Measurements from ENCODE around the gene KDM4B.
A peak's percentile ranks its signal among the peaks of the same experiment; 100 is the strongest.

The KDM4B gene

DNA sequence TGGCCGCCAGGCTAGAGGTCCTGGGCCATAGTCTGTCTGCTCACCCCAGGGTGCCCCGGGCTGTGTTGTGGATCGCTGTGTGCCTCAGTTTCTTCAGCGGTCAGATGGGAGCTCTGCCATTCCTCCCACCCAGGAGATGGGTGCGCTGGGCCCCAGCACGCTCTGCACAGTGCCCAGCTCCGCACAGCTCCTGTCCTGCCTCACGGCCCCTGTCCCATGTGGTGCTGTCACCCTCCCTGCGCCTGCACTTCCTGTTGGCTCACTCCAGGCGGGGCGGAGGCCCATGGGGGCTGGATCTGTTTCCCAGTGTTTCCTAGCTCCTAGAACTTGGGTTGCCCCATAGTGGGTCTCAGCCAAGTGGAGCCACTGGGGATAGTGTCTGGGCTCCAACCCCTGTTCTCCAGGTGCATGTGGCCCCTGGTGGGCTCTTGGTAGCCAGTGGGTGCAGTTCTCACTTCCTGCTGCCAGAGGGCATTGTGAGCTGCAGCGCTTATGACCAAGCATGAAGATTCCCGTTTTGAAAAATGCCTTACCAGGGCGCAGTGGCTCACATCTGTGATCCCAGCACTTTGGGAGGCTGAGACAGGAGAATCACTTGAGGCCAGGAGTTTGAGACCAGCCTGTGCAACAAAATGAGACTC, 69.8 kb downstream of the KDM4B start:
- DNase-seq (ENCODE audit: low read depth), result peak; percentile 25
- Histone ChIP-seq H3K4me1 (ENCODE audit: control insufficient read depth, insufficient read depth, low read length) (peaks cover 11% of the 10 kb centered on the region), H3K4me3 (ENCODE audit: low read length) (no peak overlapping the region), H3K9ac (ENCODE audit: low read length) (no peak overlapping the region), H3K27me3 (replicated peaks; ENCODE audit: control insufficient read depth, insufficient read depth, low read length) (no peaks in the 10 kb centered on the region), H3K36me3 (ENCODE audit: control insufficient read depth, insufficient read depth, low read length, severe bottlenecking) (peaks cover 57% of the 10 kb centered on the region), H3K9me3 (ENCODE audit: control insufficient read depth, low read length) (no peaks in the 10 kb centered on the region)

DNA sequence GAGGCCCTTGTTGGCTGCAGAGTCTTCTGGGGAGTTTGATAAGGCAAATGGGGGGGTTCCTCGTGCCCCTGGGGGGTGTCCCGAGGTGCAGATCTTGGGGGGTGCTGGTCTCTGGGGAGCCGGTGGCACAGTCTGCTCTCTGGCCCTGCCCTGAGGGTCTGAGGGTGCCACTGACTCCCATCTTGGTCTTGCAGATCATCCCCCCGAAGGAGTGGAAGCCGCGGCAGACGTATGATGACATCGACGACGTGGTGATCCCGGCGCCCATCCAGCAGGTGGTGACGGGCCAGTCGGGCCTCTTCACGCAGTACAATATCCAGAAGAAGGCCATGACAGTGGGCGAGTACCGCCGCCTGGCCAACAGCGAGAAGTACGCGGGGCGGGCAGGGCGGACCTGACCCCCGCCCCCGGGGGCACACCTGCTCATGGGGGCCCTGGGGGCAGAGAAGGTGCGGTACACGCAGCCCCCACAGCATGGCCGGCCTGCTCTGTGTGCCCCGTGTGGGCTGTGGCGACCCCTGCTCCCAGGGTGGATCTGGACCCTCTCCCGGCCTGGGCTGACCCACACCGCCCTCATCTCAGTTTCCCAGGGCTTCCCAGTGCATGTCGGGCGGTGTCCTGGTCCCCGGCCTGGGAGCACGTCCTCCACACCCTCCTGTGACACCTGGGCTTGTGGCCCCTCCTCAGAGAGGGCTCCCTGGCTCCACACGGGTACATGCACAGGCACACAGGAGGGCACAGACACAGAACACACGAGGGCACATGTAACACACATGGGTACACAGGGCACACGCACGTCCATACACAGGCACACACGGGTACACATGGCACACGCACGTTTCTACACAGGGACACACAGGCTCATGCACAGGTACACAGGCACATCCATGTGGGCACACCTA, 71.0 kb downstream of the KDM4B start:
- no peak overlapping the region for H3K9ac ChIP-seq (ENCODE audit: low read length)
- DNase-seq (ENCODE audit: low read depth), result no peak
- H3K36me3 ChIP-seq (ENCODE audit: control insufficient read depth, insufficient read depth, low read length, severe bottlenecking), result peaks cover 45% of the 10 kb centered on the region
- H3K4me1 ChIP-seq (ENCODE audit: control insufficient read depth, insufficient read depth, low read length), result peaks cover 11% of the 10 kb centered on the region
- no peaks in the 10 kb centered on the region for H3K27me3 ChIP-seq (replicated peaks; ENCODE audit: control insufficient read depth, insufficient read depth, low read length)
- H3K4me3 ChIP-seq (ENCODE audit: low read length), result no peak overlapping the region
- no peaks in the 10 kb centered on the region for H3K9me3 ChIP-seq (ENCODE audit: control insufficient read depth, low read length)

DNA sequence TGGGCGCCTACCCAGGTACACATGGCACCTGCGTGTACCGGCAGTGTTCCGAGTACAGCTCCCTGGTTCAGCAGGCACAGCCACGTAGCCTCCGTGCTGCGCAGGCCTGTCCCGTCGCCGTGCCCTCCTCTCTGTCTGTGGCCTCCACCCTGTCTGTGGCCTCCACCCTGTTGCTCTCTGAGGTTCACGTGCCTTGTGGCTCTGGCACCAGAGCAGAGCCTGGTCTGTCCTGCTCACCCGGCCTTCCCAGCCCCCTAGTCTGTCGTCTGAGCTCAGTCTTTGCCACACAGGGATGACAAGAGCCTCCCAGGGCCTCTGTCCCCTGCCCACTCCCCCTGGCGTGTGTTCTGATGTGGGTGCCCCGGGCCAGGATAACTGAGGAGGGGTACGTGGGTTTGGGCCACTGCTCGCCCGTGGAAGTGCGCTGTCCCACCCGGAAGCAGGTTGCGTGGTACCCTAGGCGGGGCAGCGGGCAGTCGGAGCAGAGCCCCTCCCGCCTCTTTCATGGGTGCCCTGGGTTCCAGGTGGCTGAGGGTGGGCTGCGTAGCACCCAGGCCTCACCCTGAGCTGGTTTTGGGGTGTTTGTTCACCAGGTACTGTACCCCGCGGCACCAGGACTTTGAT, 71.7 kb downstream of the KDM4B start:
- DNase-seq (ENCODE audit: low read depth), result no peak
- Histone ChIP-seq H3K4me1 (ENCODE audit: control insufficient read depth, insufficient read depth, low read length) (peaks cover 12% of the 10 kb centered on the region), H3K4me3 (ENCODE audit: low read length) (no peak overlapping the region), H3K27me3 (replicated peaks; ENCODE audit: control insufficient read depth, insufficient read depth, low read length) (no peaks in the 10 kb centered on the region), H3K9me3 (ENCODE audit: control insufficient read depth, low read length) (no peaks in the 10 kb centered on the region), H3K9ac (ENCODE audit: low read length) (no peak overlapping the region), H3K36me3 (ENCODE audit: control insufficient read depth, insufficient read depth, low read length, severe bottlenecking) (peaks cover 39% of the 10 kb centered on the region)

DNA sequence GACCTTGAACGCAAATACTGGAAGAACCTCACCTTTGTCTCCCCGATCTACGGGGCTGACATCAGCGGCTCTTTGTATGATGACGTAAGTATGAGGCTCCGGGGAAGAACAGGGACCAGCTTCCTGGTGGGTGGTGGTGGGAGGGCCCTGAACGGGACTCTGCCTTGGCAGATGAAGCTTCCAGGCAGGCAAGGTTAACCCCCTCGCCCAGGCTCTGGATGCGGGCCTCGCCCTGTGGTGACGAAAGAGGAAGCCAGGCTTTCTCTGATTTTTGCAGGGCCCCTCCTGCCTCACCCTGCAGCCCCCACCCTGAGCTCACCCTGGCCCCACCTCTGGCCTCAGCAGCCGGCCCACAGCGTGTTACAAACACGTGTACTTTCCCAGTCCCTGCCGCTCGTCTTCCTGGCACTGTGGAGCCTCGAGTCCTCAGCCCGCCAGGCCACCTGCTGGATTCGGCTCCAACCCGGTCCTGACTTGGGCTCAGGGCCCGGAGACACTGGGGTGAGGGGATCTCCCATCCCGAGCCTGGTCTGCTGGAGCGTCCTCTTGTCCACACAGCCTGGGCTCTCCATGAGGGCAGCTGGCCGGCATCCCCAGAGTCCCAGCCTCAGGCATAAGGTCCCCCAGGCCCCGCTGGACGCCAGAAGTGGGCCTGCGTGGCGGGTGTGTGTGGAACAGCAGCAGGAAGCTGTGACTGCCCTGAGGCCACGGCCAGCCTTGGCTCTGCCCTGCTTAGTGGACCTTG, 72.4 kb downstream of the KDM4B start:
- no peaks in the 10 kb centered on the region for H3K27me3 ChIP-seq (replicated peaks; ENCODE audit: control insufficient read depth, insufficient read depth, low read length)
- no peak overlapping the region for H3K4me3 ChIP-seq (ENCODE audit: low read length)
- H3K9me3 ChIP-seq (ENCODE audit: control insufficient read depth, low read length), result no peaks in the 10 kb centered on the region
- peaks cover 39% of the 10 kb centered on the region for H3K36me3 ChIP-seq (ENCODE audit: control insufficient read depth, insufficient read depth, low read length, severe bottlenecking)
- DNase-seq (ENCODE audit: low read depth), result no peak
- peaks cover 19% of the 10 kb centered on the region for H3K4me1 ChIP-seq (ENCODE audit: control insufficient read depth, insufficient read depth, low read length)
- H3K9ac ChIP-seq (ENCODE audit: low read length), result no peak overlapping the region

DNA sequence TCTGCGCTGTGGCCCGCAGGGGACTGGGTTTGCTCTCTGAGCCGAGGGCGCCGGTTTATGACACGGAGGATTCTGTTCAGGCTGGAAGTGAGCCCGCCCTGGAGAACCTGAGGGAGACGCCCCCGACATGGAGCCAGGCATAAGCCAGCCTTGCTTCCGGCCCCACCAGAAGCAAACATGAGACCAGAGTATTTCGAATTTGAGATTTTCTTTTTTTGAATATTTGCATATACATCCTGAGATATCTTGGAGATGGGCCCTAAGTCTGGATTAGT, 72.9 kb downstream of the KDM4B start:
- no peak overlapping the region for H3K9ac ChIP-seq (ENCODE audit: low read length)
- DNase-seq (ENCODE audit: low read depth), result no peak
- peaks cover 39% of the 10 kb centered on the region for H3K36me3 ChIP-seq (ENCODE audit: control insufficient read depth, insufficient read depth, low read length, severe bottlenecking)
- H3K9me3 ChIP-seq (ENCODE audit: control insufficient read depth, low read length), result no peaks in the 10 kb centered on the region
- no peak overlapping the region for H3K4me3 ChIP-seq (ENCODE audit: low read length)
- peaks cover 24% of the 10 kb centered on the region for H3K4me1 ChIP-seq (ENCODE audit: control insufficient read depth, insufficient read depth, low read length)
- H3K27me3 ChIP-seq (replicated peaks; ENCODE audit: control insufficient read depth, insufficient read depth, low read length), result no peaks in the 10 kb centered on the region

DNA sequence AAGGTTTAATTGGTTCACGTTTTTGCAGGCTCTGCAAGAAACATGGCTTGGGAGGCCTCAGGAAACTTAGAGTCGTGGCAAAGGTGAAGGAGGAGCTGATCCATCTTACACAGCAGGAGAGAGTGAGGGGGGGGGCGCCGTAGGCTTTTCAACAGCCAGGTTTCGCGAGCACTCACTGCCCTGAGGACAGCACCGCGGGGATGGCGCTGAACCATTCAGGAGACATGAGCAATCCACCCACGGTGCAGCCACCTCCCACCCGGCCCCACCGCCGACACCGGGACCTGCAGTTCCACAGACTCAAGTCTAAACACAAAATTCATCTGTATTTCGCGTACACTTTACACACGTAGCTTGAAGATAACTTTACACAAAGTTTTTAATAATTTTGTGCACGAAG, 73.6 kb downstream of the KDM4B start:
- no peaks in the 10 kb centered on the region for H3K27me3 ChIP-seq (replicated peaks; ENCODE audit: control insufficient read depth, insufficient read depth, low read length)
- H3K4me1 ChIP-seq (ENCODE audit: control insufficient read depth, insufficient read depth, low read length), result peaks cover 31% of the 10 kb centered on the region
- H3K4me3 ChIP-seq (ENCODE audit: low read length), result no peak overlapping the region
- peaks cover 44% of the 10 kb centered on the region for H3K36me3 ChIP-seq (ENCODE audit: control insufficient read depth, insufficient read depth, low read length, severe bottlenecking)
- no peak overlapping the region for H3K9ac ChIP-seq (ENCODE audit: low read length)
- no peaks in the 10 kb centered on the region for H3K9me3 ChIP-seq (ENCODE audit: control insufficient read depth, low read length)
- no peak for DNase-seq (ENCODE audit: low read depth)

DNA sequence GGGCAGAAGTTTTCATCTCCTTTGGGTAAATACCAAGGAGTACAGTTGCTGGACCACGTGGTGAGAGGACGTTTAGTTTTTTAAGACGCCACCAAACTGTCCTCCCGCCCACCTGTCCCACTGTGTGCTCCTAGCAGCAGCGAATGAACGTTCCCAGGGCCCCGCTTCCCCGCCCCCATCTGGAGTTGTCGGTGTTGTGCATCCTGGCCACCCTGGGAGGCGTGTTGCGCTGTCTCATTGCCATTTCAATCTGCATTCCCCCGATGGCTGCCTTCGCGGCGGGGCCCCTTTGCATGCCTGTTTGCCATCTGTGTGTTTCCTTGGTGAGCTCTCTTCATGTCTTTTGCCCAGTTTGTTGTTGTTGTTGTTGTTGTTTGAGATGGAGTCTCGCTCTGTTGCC, 76.1 kb downstream of the KDM4B start:
- peaks cover 42% of the 10 kb centered on the region for H3K4me1 ChIP-seq (ENCODE audit: control insufficient read depth, insufficient read depth, low read length)
- no peak overlapping the region for H3K4me3 ChIP-seq (ENCODE audit: low read length)
- peaks cover 43% of the 10 kb centered on the region for H3K36me3 ChIP-seq (ENCODE audit: control insufficient read depth, insufficient read depth, low read length, severe bottlenecking)
- no peaks in the 10 kb centered on the region for H3K27me3 ChIP-seq (replicated peaks; ENCODE audit: control insufficient read depth, insufficient read depth, low read length)
- no peak overlapping the region for H3K9ac ChIP-seq (ENCODE audit: low read length)
- no peaks in the 10 kb centered on the region for H3K9me3 ChIP-seq (ENCODE audit: control insufficient read depth, low read length)
- no peak for DNase-seq (ENCODE audit: low read depth)

DNA sequence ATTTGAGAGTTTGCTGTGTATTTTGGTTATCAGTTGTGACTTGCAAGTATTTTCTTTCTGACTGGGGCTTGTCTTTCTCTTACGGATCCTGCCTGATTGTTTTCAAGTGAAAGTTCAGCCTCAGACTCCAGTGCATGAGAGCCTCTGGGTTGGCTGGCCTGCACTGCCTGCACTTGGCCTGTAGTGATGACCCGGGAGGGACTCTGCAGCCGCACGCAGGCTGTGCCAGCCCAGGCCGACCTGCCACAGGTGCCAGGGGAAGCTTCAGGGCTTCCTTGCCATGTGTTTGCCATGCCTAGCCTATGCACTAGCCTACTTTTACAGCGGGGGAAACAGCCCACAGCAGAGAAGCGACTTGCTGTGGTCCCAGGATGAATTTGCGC, 77.0 kb downstream of the KDM4B start:
- no peak for DNase-seq (ENCODE audit: low read depth)
- H3K27me3 ChIP-seq (replicated peaks; ENCODE audit: control insufficient read depth, insufficient read depth, low read length), result no peaks in the 10 kb centered on the region
- H3K36me3 ChIP-seq (ENCODE audit: control insufficient read depth, insufficient read depth, low read length, severe bottlenecking), result peaks cover 35% of the 10 kb centered on the region
- peaks cover 42% of the 10 kb centered on the region for H3K4me1 ChIP-seq (ENCODE audit: control insufficient read depth, insufficient read depth, low read length)
- H3K4me3 ChIP-seq (ENCODE audit: low read length), result no peak overlapping the region
- no peaks in the 10 kb centered on the region for H3K9me3 ChIP-seq (ENCODE audit: control insufficient read depth, low read length)
- H3K9ac ChIP-seq (ENCODE audit: low read length), result peak overlapping the region; percentile 45

DNA sequence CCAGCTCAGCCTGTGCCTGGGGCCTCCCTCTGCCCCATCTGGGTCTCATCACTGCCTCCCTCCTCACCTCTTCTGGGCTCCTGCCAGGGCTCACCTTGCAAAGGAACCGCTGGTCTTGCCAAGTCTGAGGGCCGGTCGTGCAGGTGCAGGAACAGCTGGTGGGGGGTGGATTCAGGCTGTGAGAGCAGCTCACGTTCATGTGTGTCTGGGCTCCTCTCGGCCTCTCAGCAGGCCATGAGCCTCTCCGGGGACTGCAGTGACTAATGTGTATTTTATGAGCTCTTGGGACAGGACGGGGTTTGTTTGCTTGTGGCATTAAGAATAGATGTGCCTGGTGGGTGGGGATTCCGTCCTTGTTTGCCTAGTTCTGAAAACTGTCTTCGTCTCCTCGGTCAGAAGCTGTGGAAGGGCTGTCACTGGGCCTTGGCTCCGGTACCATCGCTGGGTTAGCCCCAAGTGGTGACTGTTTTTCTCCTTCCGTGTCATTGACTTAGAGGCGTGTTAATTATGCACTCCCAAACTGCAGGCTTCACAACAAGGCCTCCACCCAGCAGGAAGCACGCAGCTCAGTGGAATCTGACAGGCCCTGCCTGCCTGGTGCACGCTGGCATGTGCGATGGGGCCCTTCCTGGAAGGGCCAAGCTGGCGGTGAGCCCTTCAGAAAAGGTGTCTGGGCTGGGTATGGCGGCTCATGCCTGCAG, 77.6 kb downstream of the KDM4B start:
- Histone ChIP-seq H3K4me3 (ENCODE audit: low read length) (no peak overlapping the region), H3K27me3 (replicated peaks; ENCODE audit: control insufficient read depth, insufficient read depth, low read length) (no peaks in the 10 kb centered on the region), H3K4me1 (ENCODE audit: control insufficient read depth, insufficient read depth, low read length) (peaks cover 42% of the 10 kb centered on the region), H3K9me3 (ENCODE audit: control insufficient read depth, low read length) (no peaks in the 10 kb centered on the region), H3K9ac (ENCODE audit: low read length) (peak overlapping the region; percentile 45), H3K36me3 (ENCODE audit: control insufficient read depth, insufficient read depth, low read length, severe bottlenecking) (peaks cover 34% of the 10 kb centered on the region)
- peak; percentile 19 for DNase-seq (ENCODE audit: low read depth)

DNA sequence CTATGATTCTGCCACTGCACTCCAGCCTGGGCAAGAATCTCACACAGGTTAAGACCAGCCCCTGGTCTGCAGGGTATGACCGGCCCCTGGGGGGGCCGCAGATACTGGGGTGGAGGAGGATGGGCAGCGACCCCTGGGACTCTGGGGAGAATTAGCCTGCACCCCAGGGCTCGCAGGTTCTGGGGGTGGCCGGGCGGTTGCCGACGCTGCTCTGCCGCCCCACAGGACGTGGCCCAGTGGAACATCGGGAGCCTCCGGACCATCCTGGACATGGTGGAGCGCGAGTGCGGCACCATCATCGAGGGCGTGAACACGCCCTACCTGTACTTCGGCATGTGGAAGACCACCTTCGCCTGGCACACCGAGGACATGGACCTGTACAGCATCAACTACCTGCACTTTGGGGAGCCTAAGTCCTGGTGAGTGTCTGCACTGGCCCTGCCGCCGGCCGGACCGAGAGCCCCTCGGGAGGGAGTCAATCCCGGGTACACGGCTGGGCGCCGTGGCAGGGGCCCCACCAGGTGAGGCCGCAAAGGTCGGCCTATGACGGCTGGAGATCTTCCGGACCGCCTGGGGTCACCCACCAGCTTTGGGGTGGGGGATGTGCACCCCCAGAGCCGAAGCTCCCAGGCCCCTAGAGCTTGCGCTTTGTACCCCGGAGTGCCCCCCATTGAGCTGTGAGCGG, 78.5 kb downstream of the KDM4B start:
- Histone ChIP-seq H3K27me3 (replicated peaks; ENCODE audit: control insufficient read depth, insufficient read depth, low read length) (no peaks in the 10 kb centered on the region), H3K4me1 (ENCODE audit: control insufficient read depth, insufficient read depth, low read length) (peaks cover 42% of the 10 kb centered on the region), H3K36me3 (ENCODE audit: control insufficient read depth, insufficient read depth, low read length, severe bottlenecking) (peaks cover 29% of the 10 kb centered on the region), H3K9me3 (ENCODE audit: control insufficient read depth, low read length) (no peaks in the 10 kb centered on the region), H3K9ac (ENCODE audit: low read length) (peak overlapping the region; percentile 45), H3K4me3 (ENCODE audit: low read length) (no peak overlapping the region)
- DNase-seq (ENCODE audit: low read depth), result no peak

Measured in adipocyte (in vitro differentiated cells).